ENCODE data around the gene OR13C3.

Gene OR13C3

DNA sequence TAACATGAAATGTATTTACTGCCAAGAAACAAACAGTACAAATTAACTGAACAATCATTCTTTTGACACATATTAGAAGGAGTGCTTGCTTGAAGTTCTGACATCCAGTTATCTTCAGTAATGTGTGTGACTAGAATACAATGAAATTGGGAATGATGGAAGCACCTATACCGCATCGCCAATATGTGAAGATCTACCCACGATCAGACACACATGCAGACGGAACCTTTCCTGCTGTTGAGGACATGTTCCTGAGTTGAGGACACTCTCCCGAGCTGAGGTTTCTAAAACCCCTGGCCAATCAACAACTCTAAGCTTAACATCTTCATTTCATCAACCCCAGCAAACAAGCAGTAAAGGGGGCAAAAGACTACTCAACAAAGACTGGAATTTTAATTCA lies at the start of gene OR13C3:
TSS of gene OR13C3 (minus strand) at position 101 of the 400 bp plus-strand sequence. CDS start 133 bp downstream, outside the sequence.
- Histone ChIP-seq H3K4me1 (ENCODE audit: insufficient read depth, insufficient read length) (no peaks in the 10 kb centered on the region), H3K9ac (ENCODE audit: insufficient read length, low read depth) (no peak within 1 kb of the TSS), H3K4me3 (ENCODE audit: insufficient read length, low read depth) (no peak within 1 kb of the TSS), H3K27me3 (ENCODE audit: insufficient read depth, insufficient read length) (no peaks in the 10 kb centered on the region), H3K36me3 (ENCODE audit: insufficient read depth, insufficient read length, low read length) (no peaks in the 10 kb centered on the region), H3K9me3 (ENCODE audit: insufficient read depth, low read length) (no peaks in the 10 kb centered on the region)
- DNase-seq (ENCODE audit: low read depth, low spot score): no peak
- TF ChIP-seq YY1 (IDR thresholded peaks at IDR 0.05; ENCODE audit: insufficient read depth, insufficient read length): no peak
- no peak for TF ChIP-seq ZNF274 (IDR thresholded peaks at IDR 0.05; ENCODE audit: low read depth, low read length)
- TF ChIP-seq SUZ12 (IDR thresholded peaks at IDR 0.05; ENCODE audit: extremely low read depth, insufficient read depth, insufficient read length): no peak

- Histone ChIP-seq H3K9me3 (ENCODE audit: insufficient read depth, low read length) (no peaks in the 10 kb centered on the region), H3K9ac (ENCODE audit: insufficient read length, low read depth) (no peak overlapping the region), H3K27me3 (ENCODE audit: insufficient read depth, insufficient read length) (no peaks in the 10 kb centered on the region), H3K4me1 (ENCODE audit: insufficient read depth, insufficient read length) (no peaks in the 10 kb centered on the region), H3K36me3 (ENCODE audit: insufficient read depth, insufficient read length, low read length) (no peaks in the 10 kb centered on the region), H3K4me3 (ENCODE audit: insufficient read length, low read depth) (no peak overlapping the region)
- DNase-seq (ENCODE audit: low read depth, low spot score): no peak
- TF ChIP-seq YY1 (IDR thresholded peaks at IDR 0.05; ENCODE audit: insufficient read depth, insufficient read length) (no peak), SUZ12 (IDR thresholded peaks at IDR 0.05; ENCODE audit: extremely low read depth, insufficient read depth, insufficient read length) (no peak), ZNF274 (IDR thresholded peaks at IDR 0.05; ENCODE audit: low read depth, low read length) (no peak)
These were observed 43.9 kb upstream of the OR13C3 start for GRCh38 chr9:104580562-104580961.

DNA sequence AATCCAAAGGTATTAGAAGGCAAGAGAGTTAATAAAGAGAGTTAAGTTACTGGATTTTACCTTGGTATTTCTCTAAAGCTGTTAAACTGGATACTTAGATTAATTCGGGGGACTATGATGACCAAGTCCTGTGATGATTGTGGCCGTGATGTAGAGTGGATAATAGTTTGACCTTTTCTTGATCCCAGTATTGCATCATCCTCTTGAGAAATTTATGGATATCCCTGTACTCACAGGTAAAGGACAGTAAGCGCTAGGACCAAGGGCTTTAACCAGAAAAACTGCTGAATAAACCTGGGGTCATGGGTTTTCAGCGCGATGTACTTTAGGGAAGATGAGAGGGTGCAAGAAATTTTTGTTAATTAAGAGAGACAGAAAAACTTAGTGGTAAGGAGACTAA lies 40.6 kb upstream of the OR13C3 start:
- H3K36me3 ChIP-seq (ENCODE audit: insufficient read depth, insufficient read length, low read length): no peaks in the 10 kb centered on the region
- H3K4me1 ChIP-seq (ENCODE audit: insufficient read depth, insufficient read length): no peaks in the 10 kb centered on the region
- no peak overlapping the region for H3K9ac ChIP-seq (ENCODE audit: insufficient read length, low read depth)
- H3K27me3 ChIP-seq (ENCODE audit: insufficient read depth, insufficient read length): no peaks in the 10 kb centered on the region
- TF ChIP-seq ZNF274 (IDR thresholded peaks at IDR 0.05; ENCODE audit: low read depth, low read length) (no peak), SUZ12 (IDR thresholded peaks at IDR 0.05; ENCODE audit: extremely low read depth, insufficient read depth, insufficient read length) (no peak), YY1 (IDR thresholded peaks at IDR 0.05; ENCODE audit: insufficient read depth, insufficient read length) (no peak)
- 0 out of 2 replicates have a peak, but pooled peaks cover 8% of the 10 kb centered on the region for H3K9me3 ChIP-seq (ENCODE audit: insufficient read depth, low read length)
- no peak for DNase-seq (ENCODE audit: low read depth, low spot score)
- H3K4me3 ChIP-seq (ENCODE audit: insufficient read length, low read depth): no peak overlapping the region

- Histone ChIP-seq H3K9me3 (ENCODE audit: insufficient read depth, low read length) (0 out of 2 replicates have a peak, but pooled peaks cover 8% of the 10 kb centered on the region), H3K36me3 (ENCODE audit: insufficient read depth, insufficient read length, low read length) (no peaks in the 10 kb centered on the region), H3K27me3 (ENCODE audit: insufficient read depth, insufficient read length) (no peaks in the 10 kb centered on the region), H3K4me3 (ENCODE audit: insufficient read length, low read depth) (no peak overlapping the region), H3K4me1 (ENCODE audit: insufficient read depth, insufficient read length) (no peaks in the 10 kb centered on the region), H3K9ac (ENCODE audit: insufficient read length, low read depth) (no peak overlapping the region)
- TF ChIP-seq SUZ12 (IDR thresholded peaks at IDR 0.05; ENCODE audit: extremely low read depth, insufficient read depth, insufficient read length) (no peak), ZNF274 (IDR thresholded peaks at IDR 0.05; ENCODE audit: low read depth, low read length) (no peak), YY1 (IDR thresholded peaks at IDR 0.05; ENCODE audit: insufficient read depth, insufficient read length) (no peak)
- DNase-seq (ENCODE audit: low read depth, low spot score): no peak
These were observed 38.8 kb upstream of the OR13C3 start for GRCh38 chr9:104575456-104575855.

DNA sequence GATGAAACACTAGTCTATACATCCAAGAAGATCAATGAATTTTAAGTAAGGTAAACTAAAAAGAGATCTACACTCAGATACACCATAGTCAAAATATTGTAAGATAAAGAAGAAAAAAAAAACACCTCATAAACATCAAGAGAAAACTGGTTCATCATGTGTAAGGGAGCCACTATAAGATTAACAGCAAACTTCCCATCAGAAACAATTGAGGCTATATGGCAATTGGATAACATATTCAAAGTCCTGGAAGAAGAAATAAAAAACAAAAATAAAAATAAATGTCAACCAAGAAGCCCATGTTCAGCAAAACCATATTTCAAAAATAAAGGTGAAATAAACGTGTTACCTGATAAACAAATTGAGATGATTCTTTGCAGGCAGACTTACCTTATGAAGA lies 36.0 kb upstream of the OR13C3 start:
- H3K9ac ChIP-seq (ENCODE audit: insufficient read length, low read depth): no peak overlapping the region
- TF ChIP-seq YY1 (IDR thresholded peaks at IDR 0.05; ENCODE audit: insufficient read depth, insufficient read length) (no peak), SUZ12 (IDR thresholded peaks at IDR 0.05; ENCODE audit: extremely low read depth, insufficient read depth, insufficient read length) (no peak), ZNF274 (IDR thresholded peaks at IDR 0.05; ENCODE audit: low read depth, low read length) (no peak)
- H3K4me1 ChIP-seq (ENCODE audit: insufficient read depth, insufficient read length): no peaks in the 10 kb centered on the region
- H3K36me3 ChIP-seq (ENCODE audit: insufficient read depth, insufficient read length, low read length): no peaks in the 10 kb centered on the region
- H3K9me3 ChIP-seq (ENCODE audit: insufficient read depth, low read length): 0 out of 2 replicates have a peak, but pooled peaks cover 8% of the 10 kb centered on the region
- no peak for DNase-seq (ENCODE audit: low read depth, low spot score)
- no peak overlapping the region for H3K4me3 ChIP-seq (ENCODE audit: insufficient read length, low read depth)
- no peaks in the 10 kb centered on the region for H3K27me3 ChIP-seq (ENCODE audit: insufficient read depth, insufficient read length)

DNA sequence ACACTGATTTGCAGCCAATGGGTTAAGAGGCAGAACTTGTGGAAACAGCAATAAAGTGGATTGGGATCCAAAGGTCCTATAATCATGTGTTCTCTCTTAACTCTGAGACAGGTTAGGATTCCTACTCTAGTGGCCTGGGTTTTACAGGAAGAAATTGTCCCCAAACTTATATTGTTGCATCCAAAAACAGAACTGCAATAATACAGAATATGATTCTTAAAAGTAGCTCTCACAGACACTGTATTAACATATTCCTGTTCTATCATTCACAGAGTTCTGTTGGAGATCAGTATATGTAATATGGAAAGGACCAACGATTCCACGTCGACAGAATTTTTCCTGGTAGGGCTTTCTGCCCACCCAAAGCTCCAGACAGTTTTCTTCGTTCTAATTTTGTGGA lies 32.2 kb upstream of the OR13C3 start, which contains the start of gene OR13C8:
TSS of gene OR13C8 (plus strand) at position 301 of the 400 bp plus-strand sequence. CDS start at position 301, 0 bp downstream.
- Histone ChIP-seq H3K36me3 (ENCODE audit: insufficient read depth, insufficient read length, low read length) (no peaks in the 10 kb centered on the region), H3K4me1 (ENCODE audit: insufficient read depth, insufficient read length) (no peaks in the 10 kb centered on the region), H3K4me3 (ENCODE audit: insufficient read length, low read depth) (no peak within 1 kb of the TSS), H3K9me3 (ENCODE audit: insufficient read depth, low read length) (0 out of 2 replicates have a peak, but pooled peaks cover 8% of the 10 kb centered on the region), H3K27me3 (ENCODE audit: insufficient read depth, insufficient read length) (no peaks in the 10 kb centered on the region), H3K9ac (ENCODE audit: insufficient read length, low read depth) (no peak within 1 kb of the TSS)
- DNase-seq (ENCODE audit: low read depth, low spot score): no peak
- TF ChIP-seq SUZ12 (IDR thresholded peaks at IDR 0.05; ENCODE audit: extremely low read depth, insufficient read depth, insufficient read length) (no peak), YY1 (IDR thresholded peaks at IDR 0.05; ENCODE audit: insufficient read depth, insufficient read length) (no peak), ZNF274 (IDR thresholded peaks at IDR 0.05; ENCODE audit: low read depth, low read length) (no peak)

GRCh38 chr9:104564358-104564757 lies 27.7 kb upstream of the OR13C3 start:
- Histone ChIP-seq H3K27me3 (ENCODE audit: insufficient read depth, insufficient read length) (no peaks in the 10 kb centered on the region), H3K9me3 (ENCODE audit: insufficient read depth, low read length) (no peaks in the 10 kb centered on the region), H3K4me1 (ENCODE audit: insufficient read depth, insufficient read length) (no peaks in the 10 kb centered on the region), H3K9ac (ENCODE audit: insufficient read length, low read depth) (no peak overlapping the region), H3K36me3 (ENCODE audit: insufficient read depth, insufficient read length, low read length) (no peaks in the 10 kb centered on the region), H3K4me3 (ENCODE audit: insufficient read length, low read depth) (no peak overlapping the region)
- no peak for DNase-seq (ENCODE audit: low read depth, low spot score)
- TF ChIP-seq ZNF274 (IDR thresholded peaks at IDR 0.05; ENCODE audit: low read depth, low read length): no peak
- TF ChIP-seq YY1 (IDR thresholded peaks at IDR 0.05; ENCODE audit: insufficient read depth, insufficient read length): no peak
- no peak for TF ChIP-seq SUZ12 (IDR thresholded peaks at IDR 0.05; ENCODE audit: extremely low read depth, insufficient read depth, insufficient read length)
